Activated T-cell treated with anti-CD3 and anti-CD28 coated beads, Interleukin-2, amount 50 U/mL, for 4 hours (primary cell): ENCODE measurements around the gene FAM217A. TPM values are rescaled to one million over a fixed set of nuclear protein-coding genes. Genes with fewer than 3 reads are reported as not detected.
"Not testable (repeated sequence)": the region's sequence is repeated elsewhere in the genome, so short reads cannot be mapped to it uniquely, and the experiment has no call there.

ENCODE experiments used
- ATAC-seq, 2 donors: fragments of 200-7000 bp; cut with Tn5 transposase; one replicate each; pipeline ENCODE4 v1.10.0; 2021
- DNase-seq: peaks from one replicate; pipeline ENCODE4 v3.0.0-alpha.2; 2020
- H3K27me3 Mint-ChIP-seq: one replicate; pipeline ENCODE4 v1.8.0; 2021; ENCODE audit warnings: low read depth, mixed read lengths
- H3K36me3 Mint-ChIP-seq: one replicate; pipeline ENCODE4 v1.8.0; 2022; ENCODE audit warnings: mixed read lengths; ENCODE audit not compliant: insufficient read depth
- H3K4me1 Mint-ChIP-seq: one replicate; pipeline ENCODE4 v1.8.0; 2021; ENCODE audit warnings: low read depth, mixed read lengths
- H3K4me3 Mint-ChIP-seq: one replicate; pipeline ENCODE4 v1.8.0; 2021; ENCODE audit warnings: mild to moderate bottlenecking, moderate library complexity, mixed read lengths
- H3K9me3 Mint-ChIP-seq: one replicate; pipeline ENCODE4 v1.8.0; 2021; ENCODE audit warnings: mixed read lengths
- total RNA-seq, 3 donors: library from RNA; stranded (reverse); gene quantifications; one replicate each; pipeline ENCODE4 v1.2.1, GENCODE V29; 2021

The FAM217A gene, protein sequence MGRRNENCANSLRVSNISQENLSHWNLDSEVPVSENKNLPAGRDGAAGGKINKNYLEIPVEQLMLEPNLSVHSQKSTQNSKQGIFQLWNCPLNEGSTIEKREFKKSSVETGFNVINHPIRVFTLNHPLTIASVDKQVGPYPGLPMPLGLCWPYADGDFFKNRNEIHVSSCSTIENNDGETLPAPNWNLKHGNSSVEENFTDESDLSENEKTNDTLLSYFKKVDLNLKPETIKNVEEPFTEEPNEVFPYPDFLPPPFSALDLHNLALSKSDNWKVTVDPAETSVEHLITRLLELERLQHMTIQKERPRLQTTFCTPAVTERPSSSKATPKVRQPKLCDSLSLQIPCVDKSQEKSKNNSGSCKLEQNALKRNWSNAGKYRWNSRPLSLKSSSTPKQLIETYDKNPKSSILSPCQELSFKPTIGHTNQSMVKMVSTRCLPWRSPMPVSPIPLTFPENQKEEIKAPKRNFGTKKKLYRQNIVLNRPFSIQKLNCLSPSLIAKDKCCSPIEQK
- not detected for total RNA-seq

DNA sequence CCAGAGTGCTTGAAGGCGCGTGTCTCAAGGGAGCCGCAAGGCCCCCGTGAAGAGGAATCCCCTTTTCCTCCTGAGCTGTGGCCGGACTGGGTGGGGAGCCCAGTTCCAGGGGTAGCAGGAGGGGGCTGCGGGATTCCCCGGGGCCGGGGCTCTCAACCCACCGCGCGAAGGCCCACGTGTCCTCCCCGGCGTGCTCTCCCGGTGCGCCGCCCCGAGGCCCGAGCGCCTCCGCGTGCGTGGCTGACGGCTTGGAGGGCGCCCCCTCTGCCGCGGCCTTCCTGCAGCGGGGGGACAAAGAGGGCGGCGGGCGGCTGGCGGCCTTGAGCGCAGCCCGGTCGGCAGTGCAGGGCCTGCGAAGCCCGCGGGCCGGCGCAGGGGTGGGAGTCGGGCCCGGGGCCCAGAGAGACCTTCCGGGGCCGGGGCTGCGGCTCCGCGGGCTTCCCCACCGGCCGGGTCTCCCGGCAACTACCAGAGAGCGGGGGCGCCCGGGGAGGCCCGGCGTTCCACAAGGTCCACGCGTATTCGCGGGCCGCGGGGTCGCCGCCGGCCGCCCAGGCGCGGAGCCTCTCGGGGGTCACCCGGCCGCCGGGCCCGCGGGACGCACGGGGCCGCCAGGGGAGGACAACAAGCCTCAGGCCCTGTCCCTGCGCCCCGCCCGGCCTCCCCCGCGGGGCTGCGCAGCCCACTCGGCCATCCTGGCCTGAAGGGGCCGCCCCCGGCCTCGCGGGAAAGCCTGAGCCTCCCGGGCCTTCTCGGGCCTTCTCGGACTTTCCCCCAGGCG lies at the start of gene FAM217A:
Gene FAM217A, minus strand, starts transcription at position 447 of the 781 bp plus-strand sequence. CDS start 1,723 bp downstream, outside the sequence.
- peaks cover 19% of the 10 kb centered on the region for H3K27me3 Mint-ChIP-seq
- no peaks in the 10 kb centered on the region for H3K36me3 Mint-ChIP-seq
- ATAC-seq (no peak), DNase-seq (no peak)
- no peaks in the 10 kb centered on the region for H3K4me1 Mint-ChIP-seq
- H3K9me3 Mint-ChIP-seq: no peaks in the 10 kb centered on the region
- H3K4me3 Mint-ChIP-seq: no peak within 1 kb of the TSS

DNA sequence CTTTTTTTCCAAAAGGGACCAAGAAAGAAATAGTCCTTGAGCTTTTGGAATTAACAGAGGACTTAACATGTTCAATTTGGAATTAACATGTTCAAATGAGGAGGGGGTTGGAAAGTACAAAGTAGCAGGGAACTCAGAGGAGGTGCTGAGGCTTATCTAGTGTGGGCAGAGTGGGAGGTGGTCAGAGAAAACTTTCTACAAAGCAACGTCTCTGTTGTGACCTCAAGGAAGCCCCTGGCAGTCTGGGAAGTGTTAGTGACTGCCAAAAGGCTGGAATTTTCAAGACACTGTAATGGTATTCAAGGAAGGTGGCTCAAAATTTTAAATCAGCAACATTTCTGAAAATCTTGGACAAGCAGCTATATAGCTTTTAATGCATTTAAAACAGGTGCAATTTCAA lies 49.1 kb upstream of the FAM217A start:
- H3K27me3 Mint-ChIP-seq: no peaks in the 10 kb centered on the region
- H3K9me3 Mint-ChIP-seq: peaks cover 6% of the 10 kb centered on the region
- H3K4me1 Mint-ChIP-seq: peaks cover 5% of the 10 kb centered on the region
- H3K4me3 Mint-ChIP-seq: no peak overlapping the region
- H3K36me3 Mint-ChIP-seq: peaks cover 64% of the 10 kb centered on the region
- DNase-seq (no peak), ATAC-seq (no peak)

DNA sequence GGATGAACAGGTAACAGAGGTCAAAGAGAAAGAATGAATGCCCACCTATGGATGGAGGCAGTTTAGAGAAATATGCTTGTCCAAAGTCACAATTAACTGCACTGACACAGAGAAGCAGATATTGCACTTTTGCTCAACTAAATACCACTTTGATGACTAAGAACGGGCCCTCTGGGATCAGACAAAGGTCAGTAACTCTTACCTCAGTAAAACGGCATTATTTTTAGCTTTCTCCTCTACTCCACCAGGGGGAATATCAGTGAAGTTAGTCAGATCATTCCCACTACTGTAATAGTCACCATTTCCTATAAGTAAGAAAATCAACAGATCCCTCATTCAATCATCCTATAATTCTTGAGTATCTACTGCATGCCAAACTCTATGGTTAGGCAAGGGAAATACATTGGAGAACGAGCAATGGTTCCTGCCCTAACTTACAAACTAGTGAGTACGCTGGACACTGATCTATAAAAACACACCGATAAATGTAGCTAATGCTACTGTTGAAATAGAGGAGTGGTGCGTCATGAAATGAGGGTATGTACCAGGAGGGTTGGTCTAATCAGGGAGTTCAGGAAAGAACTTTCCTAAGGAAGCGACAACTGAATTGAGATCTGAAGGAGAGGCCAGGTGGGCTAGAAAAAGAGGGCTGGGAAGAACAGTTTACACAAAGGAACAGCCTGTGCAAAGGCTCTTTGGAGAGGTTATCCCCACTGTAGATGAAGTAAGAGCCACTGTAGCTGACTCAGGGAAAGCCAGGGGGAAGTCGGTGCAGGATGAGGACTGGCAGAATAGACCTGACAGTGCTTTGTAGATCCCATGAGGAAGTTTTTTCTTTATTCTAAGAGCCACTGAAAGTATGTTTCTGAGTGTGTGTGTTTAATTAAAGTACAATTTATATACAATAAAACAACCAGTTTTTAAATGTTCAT lies 47.3 kb upstream of the FAM217A start:
- ATAC-seq (peak in 1 of 2 donors; percentile 34), DNase-seq (no peak)
- no peak overlapping the region for H3K4me3 Mint-ChIP-seq
- H3K9me3 Mint-ChIP-seq: peaks cover 2% of the 10 kb centered on the region
- H3K27me3 Mint-ChIP-seq: no peaks in the 10 kb centered on the region
- H3K4me1 Mint-ChIP-seq: no peaks in the 10 kb centered on the region
- peaks cover 55% of the 10 kb centered on the region for H3K36me3 Mint-ChIP-seq

DNA sequence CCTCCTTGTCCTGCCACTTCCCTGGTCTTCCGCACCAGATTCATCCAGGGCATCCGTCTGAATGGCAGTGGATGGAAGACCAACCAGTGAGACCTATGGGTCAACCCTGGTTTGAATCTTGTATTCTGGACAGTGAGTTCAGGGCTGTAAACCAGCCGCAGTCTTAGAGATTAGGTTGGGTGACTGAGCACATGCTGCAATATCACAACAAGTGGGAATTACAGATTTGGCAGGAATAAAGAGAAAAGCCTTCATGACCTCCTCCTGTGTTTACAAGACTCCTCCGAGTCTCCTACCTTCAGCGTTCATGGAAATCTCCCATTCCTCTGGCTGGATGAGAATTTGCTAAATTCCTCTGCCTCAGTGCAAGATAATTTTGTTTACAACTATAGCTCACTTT lies 46.6 kb upstream of the FAM217A start:
- H3K4me3 Mint-ChIP-seq: no peak overlapping the region
- no peak for ATAC-seq
- peaks cover 56% of the 10 kb centered on the region for H3K36me3 Mint-ChIP-seq
- H3K4me1 Mint-ChIP-seq: no peaks in the 10 kb centered on the region
- no peaks in the 10 kb centered on the region for H3K27me3 Mint-ChIP-seq
- no peak for DNase-seq
- peaks cover 3% of the 10 kb centered on the region for H3K9me3 Mint-ChIP-seq

DNA sequence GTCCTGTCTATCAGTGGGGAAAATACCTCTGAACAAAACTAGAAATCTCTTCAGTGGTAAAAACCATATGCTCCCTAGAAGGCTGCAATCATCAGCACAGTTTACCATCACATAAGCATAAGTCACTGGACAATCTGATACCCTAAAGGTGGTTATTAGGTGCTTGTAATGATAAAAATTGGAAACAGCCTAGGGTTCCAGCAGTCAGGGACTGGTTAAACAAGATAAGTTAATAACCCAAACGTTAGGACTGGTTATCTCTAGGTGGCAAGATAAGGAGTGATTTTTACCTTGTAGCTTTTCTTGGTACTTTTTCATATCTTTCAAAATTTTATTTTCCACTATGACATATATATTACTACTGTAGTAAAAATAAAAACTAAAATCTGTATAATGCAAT lies 45.4 kb upstream of the FAM217A start:
- ATAC-seq (no peak), DNase-seq (no peak)
- Mint-ChIP-seq H3K4me1 (no peaks in the 10 kb centered on the region), H3K36me3 (peaks cover 53% of the 10 kb centered on the region), H3K27me3 (no peaks in the 10 kb centered on the region), H3K4me3 (no peak overlapping the region), H3K9me3 (peaks cover 3% of the 10 kb centered on the region)

DNA sequence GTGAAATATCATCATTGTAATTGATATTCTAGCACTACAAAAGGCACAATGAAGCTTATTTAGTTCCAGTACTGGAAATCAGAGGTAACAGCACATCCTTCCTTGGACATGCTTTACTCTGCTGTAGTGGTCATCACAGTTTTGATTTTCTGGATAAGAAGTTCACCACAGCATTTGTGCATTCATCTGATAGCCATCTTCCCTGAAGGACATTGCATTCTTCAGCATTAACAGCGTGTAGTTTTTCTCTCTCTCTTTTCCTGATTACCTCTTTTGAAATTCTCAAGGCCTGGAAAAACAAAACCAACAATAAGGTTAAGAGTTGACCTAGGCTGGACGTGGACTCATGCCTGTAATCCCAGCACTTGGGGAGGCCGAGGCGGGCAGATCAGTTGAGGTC lies 36.8 kb upstream of the FAM217A start:
- peaks cover 45% of the 10 kb centered on the region for H3K36me3 Mint-ChIP-seq
- ATAC-seq: no peak
- no peak overlapping the region for H3K4me3 Mint-ChIP-seq
- H3K27me3 Mint-ChIP-seq: no peaks in the 10 kb centered on the region
- peaks cover 27% of the 10 kb centered on the region for H3K9me3 Mint-ChIP-seq
- H3K4me1 Mint-ChIP-seq: no peaks in the 10 kb centered on the region
- DNase-seq: no peak

DNA sequence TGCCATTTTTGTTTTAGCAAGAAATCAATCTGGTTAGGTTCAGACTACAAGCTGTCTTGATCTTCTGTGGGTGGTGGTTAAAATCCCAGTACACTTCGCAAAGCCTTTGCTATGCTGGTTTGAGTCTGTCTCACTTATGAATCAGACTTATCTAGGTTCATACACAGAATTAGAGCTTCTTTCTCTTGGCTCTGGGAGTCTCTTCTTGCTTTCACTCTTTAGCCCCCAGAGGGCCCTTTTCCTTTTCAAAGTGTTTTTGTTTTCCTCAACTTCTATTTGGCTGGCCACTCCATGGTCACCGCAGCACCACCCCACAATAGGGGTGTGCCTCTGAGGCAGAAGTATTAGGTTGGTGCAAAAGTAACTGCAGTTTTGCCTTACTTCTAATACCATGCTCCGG lies 35.2 kb upstream of the FAM217A start:
- no peak for ATAC-seq
- H3K36me3 Mint-ChIP-seq: peaks cover 37% of the 10 kb centered on the region
- H3K4me1 Mint-ChIP-seq: no peaks in the 10 kb centered on the region
- no peak overlapping the region for H3K4me3 Mint-ChIP-seq
- no peak for DNase-seq
- H3K9me3 Mint-ChIP-seq: peaks cover 27% of the 10 kb centered on the region
- no peaks in the 10 kb centered on the region for H3K27me3 Mint-ChIP-seq

DNA sequence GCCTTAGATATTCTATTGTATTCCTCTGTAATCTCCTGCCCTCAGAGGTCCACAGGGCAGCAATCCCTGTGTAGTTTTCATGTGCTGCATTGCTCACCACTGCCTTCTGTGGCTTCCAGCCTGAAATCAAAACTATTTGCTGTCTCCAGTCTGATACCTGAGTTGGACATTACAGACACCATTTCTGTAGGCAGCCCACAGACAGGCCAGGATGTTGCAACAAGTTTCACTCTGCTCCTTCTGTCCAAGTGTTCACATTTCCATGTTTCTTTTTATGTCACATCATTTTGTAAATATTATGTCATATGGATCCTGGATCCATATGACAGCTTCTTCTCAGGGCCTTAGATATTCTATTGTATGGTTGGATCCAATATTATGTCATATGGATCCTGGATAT lies 34.7 kb upstream of the FAM217A start:
- H3K4me3 Mint-ChIP-seq: no peak overlapping the region
- peaks cover 27% of the 10 kb centered on the region for H3K9me3 Mint-ChIP-seq
- H3K27me3 Mint-ChIP-seq: no peaks in the 10 kb centered on the region
- H3K36me3 Mint-ChIP-seq: peaks cover 35% of the 10 kb centered on the region
- H3K4me1 Mint-ChIP-seq: no peaks in the 10 kb centered on the region
- DNase-seq: no peak
- no peak for ATAC-seq

DNA sequence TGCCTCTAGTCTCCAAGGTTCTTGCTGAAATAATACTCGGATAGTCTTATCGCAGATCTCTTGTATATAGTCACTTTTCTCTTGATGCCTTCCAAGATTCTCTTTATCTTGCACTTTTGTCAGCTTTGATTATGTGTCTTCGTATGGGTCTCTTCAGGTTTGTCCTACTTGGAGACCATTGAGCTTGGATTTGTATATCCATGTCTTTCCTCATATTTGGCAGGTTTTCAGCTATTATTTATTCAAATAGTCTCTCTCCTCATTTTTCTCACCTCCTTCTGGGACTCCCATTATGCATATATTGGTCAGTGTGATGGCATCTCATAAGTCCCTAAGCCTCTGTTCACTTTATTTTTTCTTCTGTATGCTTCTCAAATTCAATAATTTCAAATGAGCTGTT lies 33.4 kb upstream of the FAM217A start:
- ATAC-seq (no peak), DNase-seq (no peak)
- Mint-ChIP-seq H3K27me3 (no peaks in the 10 kb centered on the region), H3K4me1 (no peaks in the 10 kb centered on the region), H3K4me3 (no peak overlapping the region), H3K9me3 (peaks cover 27% of the 10 kb centered on the region), H3K36me3 (peaks cover 29% of the 10 kb centered on the region)

DNA sequence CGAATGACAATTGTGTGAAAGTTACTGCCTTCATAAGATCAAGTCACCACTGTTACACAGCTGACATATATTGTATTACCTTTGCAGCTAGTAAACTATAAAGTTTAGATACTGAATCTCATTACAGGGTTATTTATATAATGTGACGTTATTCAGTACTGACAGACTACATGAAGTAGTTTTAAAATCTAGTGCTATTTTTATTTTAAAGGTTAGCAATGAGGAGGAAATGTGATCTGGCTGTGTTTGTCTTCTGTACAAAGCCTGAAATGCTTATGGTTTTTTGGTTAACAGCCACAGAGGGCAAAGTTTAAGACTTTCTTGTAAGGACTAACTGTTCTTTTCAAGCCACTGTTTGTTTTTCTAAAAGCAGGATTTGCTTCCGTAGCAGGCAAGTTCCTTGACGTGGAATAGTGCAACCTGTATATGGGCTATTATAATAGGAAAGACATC lies 30.5 kb upstream of the FAM217A start:
- not testable (repeated sequence) for H3K4me1 Mint-ChIP-seq, ATAC-seq, H3K36me3 Mint-ChIP-seq, H3K4me3 Mint-ChIP-seq, DNase-seq, H3K27me3 Mint-ChIP-seq
- peaks cover 23% of the 10 kb centered on the region for H3K9me3 Mint-ChIP-seq

DNA sequence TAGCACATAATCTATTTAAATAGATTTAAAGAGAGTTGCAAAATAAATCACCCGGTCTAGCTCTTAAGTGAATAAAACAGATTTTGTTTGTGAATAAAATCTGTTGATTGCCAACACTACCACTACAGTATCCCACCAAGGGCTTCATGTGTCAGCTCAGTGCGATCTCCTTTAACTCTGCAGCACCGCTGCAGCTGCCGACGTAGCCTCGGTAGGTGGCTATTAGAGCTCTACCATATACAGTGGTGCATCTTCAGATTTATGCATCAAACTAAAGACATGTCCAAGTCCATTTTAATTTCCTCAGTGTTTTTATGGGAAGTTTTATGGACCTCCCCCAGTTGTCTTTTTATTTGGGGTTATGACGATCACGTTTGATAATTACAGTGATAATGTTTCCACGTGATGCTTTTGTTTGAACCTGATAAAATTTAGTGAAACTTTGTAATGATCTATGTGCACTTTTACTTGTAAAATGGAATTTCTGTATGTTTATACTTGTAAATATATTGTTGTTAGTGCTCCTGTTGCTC lies 29.7 kb upstream of the FAM217A start:
- no peak for ATAC-seq
- Mint-ChIP-seq H3K27me3 (no peaks in the 10 kb centered on the region), H3K4me3 (no peak overlapping the region), H3K9me3 (peaks cover 15% of the 10 kb centered on the region), H3K36me3 (peaks cover 1% of the 10 kb centered on the region), H3K4me1 (no peaks in the 10 kb centered on the region)
- DNase-seq: no peak

DNA sequence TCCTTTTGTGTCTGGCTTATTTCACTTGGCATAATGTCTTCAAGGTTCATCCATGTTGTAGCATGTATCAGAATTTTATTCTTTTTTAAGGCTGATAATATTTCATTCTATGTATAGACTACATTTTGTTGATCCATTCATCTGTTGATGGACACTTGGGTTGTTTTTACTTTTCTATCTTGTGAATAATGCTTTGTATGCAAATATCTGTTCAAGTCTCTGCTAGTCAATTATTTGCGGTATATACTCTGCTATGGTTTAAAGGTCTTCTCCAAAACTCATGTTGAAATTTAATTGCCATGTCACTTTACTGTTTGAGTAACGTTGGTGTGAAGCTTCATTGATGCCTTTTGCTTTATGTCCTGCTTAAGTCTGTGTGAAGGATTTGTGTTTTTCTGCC lies 28.9 kb upstream of the FAM217A start:
- no peak for ATAC-seq
- DNase-seq: no peak
- Mint-ChIP-seq H3K27me3 (no peaks in the 10 kb centered on the region), H3K9me3 (peaks cover 11% of the 10 kb centered on the region), H3K4me1 (no peaks in the 10 kb centered on the region), H3K4me3 (no peak overlapping the region), H3K36me3 (no peaks in the 10 kb centered on the region)

DNA sequence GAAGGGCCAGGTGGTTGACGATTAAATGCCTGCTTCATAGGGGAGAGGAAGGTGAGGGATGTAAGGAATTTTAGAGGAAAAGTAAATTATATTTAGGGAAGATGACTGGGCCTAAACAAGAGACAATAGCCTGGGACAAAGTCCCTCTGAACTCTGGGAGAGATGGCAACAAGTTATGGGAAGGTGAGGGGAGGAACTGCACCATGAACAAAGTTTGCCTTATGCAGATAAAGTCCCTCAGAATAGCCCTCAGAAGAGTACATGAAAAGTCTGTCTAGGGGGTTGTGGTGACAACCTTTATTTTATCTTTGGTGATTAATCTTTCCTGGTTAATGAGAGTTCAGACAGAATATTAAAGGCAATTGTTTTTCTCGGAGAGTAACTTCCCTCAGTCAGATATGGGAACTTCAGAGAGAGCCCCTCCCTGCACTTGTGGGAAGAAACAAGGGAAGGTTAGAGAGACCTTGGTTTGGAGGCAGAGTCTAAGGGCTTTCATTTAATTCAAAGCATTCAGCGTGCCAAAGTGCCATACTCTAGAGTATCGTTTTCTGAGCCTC lies 27.1 kb upstream of the FAM217A start:
- no peaks in the 10 kb centered on the region for H3K27me3 Mint-ChIP-seq
- no peaks in the 10 kb centered on the region for H3K36me3 Mint-ChIP-seq
- H3K4me1 Mint-ChIP-seq: no peaks in the 10 kb centered on the region
- DNase-seq: no peak
- no peak overlapping the region for H3K4me3 Mint-ChIP-seq
- H3K9me3 Mint-ChIP-seq: no peaks in the 10 kb centered on the region
- ATAC-seq: no peak
